ENCODE results near the gene MN1. TPM values are rescaled to one million over a fixed set of nuclear protein-coding genes. Genes with fewer than 3 reads are reported as not detected.

MN1 gene
- polyA plus RNA-seq, 4 donors: 0.81 to 2.6 (median 2.1) TPM; not detected in 1

- no peak for FAIRE-seq
- H3K27ac ChIP-seq (ENCODE audit: low read depth in 1 of 3, low read length in 2 of 3): no peak overlapping the region
These were observed 67.5 kb downstream of the MN1 start for GRCh38 chr22:27734066-27734465.

DNA sequence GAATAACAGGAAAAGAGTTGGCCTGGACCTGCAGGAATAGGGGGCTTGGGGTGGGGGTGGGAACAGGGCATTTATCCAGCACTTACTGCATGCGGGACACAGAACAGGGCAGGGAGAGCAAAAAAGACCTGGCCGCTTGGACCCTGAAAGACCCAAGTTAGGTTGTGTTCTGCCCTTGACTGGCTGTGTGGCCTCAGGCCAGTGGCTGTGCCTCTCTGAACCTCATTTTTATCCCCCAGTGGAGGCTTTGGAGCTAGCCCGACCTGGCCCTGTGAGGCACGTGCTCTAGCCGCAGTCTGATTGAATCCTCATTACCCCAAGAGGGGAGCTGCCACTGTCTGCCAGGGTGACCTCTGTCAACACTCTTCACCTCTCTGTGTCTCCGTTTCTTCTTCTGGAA is 68.7 kb downstream of the MN1 start:
- WGBS, 3 donors: 85 to 88% (median 86%) methylated on average over 6 of the region's 6 CpGs
- no peak for DNase-seq
- FAIRE-seq: no peak
- Histone ChIP-seq H3K4me1 (ENCODE audit: control insufficient read depth in 3 of 3, insufficient read depth in 2 of 3, low read depth in 1 of 3, low read length in 2 of 3) (peaks cover 0 to 12% (median 0%) of the 10 kb centered on the region in 3 donors), H3K36me3 (ENCODE audit: control insufficient read depth in 3 of 3, insufficient read depth in 2 of 3, low read depth in 1 of 3, low read length in 3 of 3) (no peaks in the 10 kb centered on the region), H3K27ac (ENCODE audit: low read depth in 1 of 3, low read length in 2 of 3) (no peak overlapping the region), H3K9me3 (ENCODE audit: control insufficient read depth in 2 of 2, insufficient read depth in 1 of 2, low read depth in 1 of 2, low read length in 1 of 2) (peaks cover 0 to 3% of the 10 kb centered on the region in 2 donors), H3K4me3 (ENCODE audit: low read depth in 1 of 3, low read length in 3 of 3) (no peak overlapping the region), H3K27me3 (ENCODE audit: control insufficient read depth in 3 of 3, insufficient read depth in 3 of 3, low read length in 3 of 3) (no peaks in the 10 kb centered on the region)

More at GRCh38 chr22:27734066-27734465, 67.5 kb downstream of the MN1 start:
- no peak for DNase-seq
- peaks cover 0 to 4% (median 0%) of the 10 kb centered on the region in 3 donors for H3K4me1 ChIP-seq (ENCODE audit: control insufficient read depth in 3 of 3, insufficient read depth in 2 of 3, low read depth in 1 of 3, low read length in 2 of 3)
- no peaks in the 10 kb centered on the region for H3K27me3 ChIP-seq (ENCODE audit: control insufficient read depth in 3 of 3, insufficient read depth in 3 of 3, low read length in 3 of 3)
- peaks cover 0 to 4% of the 10 kb centered on the region in 2 donors for H3K9me3 ChIP-seq (ENCODE audit: control insufficient read depth in 2 of 2, insufficient read depth in 1 of 2, low read depth in 1 of 2, low read length in 1 of 2)
- no peak overlapping the region for H3K4me3 ChIP-seq (ENCODE audit: low read depth in 1 of 3, low read length in 3 of 3)
- no peaks in the 10 kb centered on the region for H3K36me3 ChIP-seq (ENCODE audit: control insufficient read depth in 3 of 3, insufficient read depth in 2 of 3, low read depth in 1 of 3, low read length in 3 of 3)
- WGBS, 3 donors: 75 to 88% (median 81%) methylated on average over 4 of the region's 4 CpGs

GRCh38 chr22:27732391-27732790 is 69.2 kb downstream of the MN1 start:
- DNase-seq: no peak
- 57 to 78% (median 64%) methylated on average over 2 of the region's 2 CpGs for whole genome bisulfite sequencing, 3 donors
- no peaks in the 10 kb centered on the region for H3K27me3 ChIP-seq (ENCODE audit: control insufficient read depth in 3 of 3, insufficient read depth in 3 of 3, low read length in 3 of 3)
- no peak overlapping the region for H3K4me3 ChIP-seq (ENCODE audit: low read depth in 1 of 3, low read length in 3 of 3)
- H3K36me3 ChIP-seq (ENCODE audit: control insufficient read depth in 3 of 3, insufficient read depth in 2 of 3, low read depth in 1 of 3, low read length in 3 of 3): no peaks in the 10 kb centered on the region
- H3K9me3 ChIP-seq (ENCODE audit: control insufficient read depth in 2 of 2, insufficient read depth in 1 of 2, low read depth in 1 of 2, low read length in 1 of 2): no peaks in the 10 kb centered on the region
- peaks cover 0 to 17% (median 0%) of the 10 kb centered on the region in 3 donors for H3K4me1 ChIP-seq (ENCODE audit: control insufficient read depth in 3 of 3, insufficient read depth in 2 of 3, low read depth in 1 of 3, low read length in 2 of 3)
- no peak overlapping the region for H3K27ac ChIP-seq (ENCODE audit: low read depth in 1 of 3, low read length in 2 of 3)
- no peak for FAIRE-seq

- no peaks in the 10 kb centered on the region for H3K27me3 ChIP-seq (ENCODE audit: control insufficient read depth in 3 of 3, insufficient read depth in 3 of 3, low read length in 3 of 3)
- H3K9me3 ChIP-seq (ENCODE audit: control insufficient read depth in 2 of 2, insufficient read depth in 1 of 2, low read depth in 1 of 2, low read length in 1 of 2): no peaks in the 10 kb centered on the region
- H3K36me3 ChIP-seq (ENCODE audit: control insufficient read depth in 3 of 3, insufficient read depth in 2 of 3, low read depth in 1 of 3, low read length in 3 of 3): no peaks in the 10 kb centered on the region
- no peak overlapping the region for H3K27ac ChIP-seq (ENCODE audit: low read depth in 1 of 3, low read length in 2 of 3)
- no peak for DNase-seq
- WGBS, 3 donors: 67 to 86% (median 78%) methylated on average over 3 of the region's 3 CpGs
- H3K4me3 ChIP-seq (ENCODE audit: low read depth in 1 of 3, low read length in 3 of 3): no peak overlapping the region
- no peak for FAIRE-seq
- peaks cover 0 to 24% (median 0%) of the 10 kb centered on the region in 3 donors for H3K4me1 ChIP-seq (ENCODE audit: control insufficient read depth in 3 of 3, insufficient read depth in 2 of 3, low read depth in 1 of 3, low read length in 2 of 3)
These were observed 69.9 kb downstream of the MN1 start for GRCh38 chr22:27731621-27732020.

GRCh38 chr22:27730641-27731433 is 70.7 kb downstream of the MN1 start:
- Histone ChIP-seq H3K27ac (ENCODE audit: low read depth in 1 of 3, low read length in 2 of 3) (no peak overlapping the region), H3K27me3 (ENCODE audit: control insufficient read depth in 3 of 3, insufficient read depth in 3 of 3, low read length in 3 of 3) (no peaks in the 10 kb centered on the region), H3K36me3 (ENCODE audit: control insufficient read depth in 3 of 3, insufficient read depth in 2 of 3, low read depth in 1 of 3, low read length in 3 of 3) (no peaks in the 10 kb centered on the region), H3K4me3 (ENCODE audit: low read depth in 1 of 3, low read length in 3 of 3) (no peak overlapping the region), H3K9me3 (ENCODE audit: control insufficient read depth in 2 of 2, insufficient read depth in 1 of 2, low read depth in 1 of 2, low read length in 1 of 2) (no peaks in the 10 kb centered on the region), H3K4me1 (ENCODE audit: control insufficient read depth in 3 of 3, insufficient read depth in 2 of 3, low read depth in 1 of 3, low read length in 2 of 3) (peaks cover 0 to 31% (median 0%) of the 10 kb centered on the region in 3 donors)
- 89 to 92% (median 89%) methylated on average over 9 of the region's 9 CpGs for WGBS, 3 donors
- DNase-seq: no peak
- no peak for FAIRE-seq

GRCh38 chr22:27729246-27729645 is 72.3 kb downstream of the MN1 start:
- H3K27me3 ChIP-seq (ENCODE audit: control insufficient read depth in 3 of 3, insufficient read depth in 3 of 3, low read length in 3 of 3): no peaks in the 10 kb centered on the region
- FAIRE-seq (no peak), DNase-seq (no peak)
- 84 to 94% (median 87%) methylated on average over 4 of the region's 4 CpGs for WGBS, 3 donors
- H3K9me3 ChIP-seq (ENCODE audit: control insufficient read depth in 2 of 2, insufficient read depth in 1 of 2, low read depth in 1 of 2, low read length in 1 of 2): no peaks in the 10 kb centered on the region
- no peak overlapping the region for H3K4me3 ChIP-seq (ENCODE audit: low read depth in 1 of 3, low read length in 3 of 3)
- no peaks in the 10 kb centered on the region for H3K36me3 ChIP-seq (ENCODE audit: control insufficient read depth in 3 of 3, insufficient read depth in 2 of 3, low read depth in 1 of 3, low read length in 3 of 3)
- no peak overlapping the region for H3K27ac ChIP-seq (ENCODE audit: low read depth in 1 of 3, low read length in 2 of 3)
- H3K4me1 ChIP-seq (ENCODE audit: control insufficient read depth in 3 of 3, insufficient read depth in 2 of 3, low read depth in 1 of 3, low read length in 2 of 3): peaks cover 0 to 33% (median 0%) of the 10 kb centered on the region in 3 donors

GRCh38 chr22:27727673-27728451 is 73.7 kb downstream of the MN1 start:
- no peaks in the 10 kb centered on the region for H3K27me3 ChIP-seq (ENCODE audit: control insufficient read depth in 3 of 3, insufficient read depth in 3 of 3, low read length in 3 of 3)
- WGBS, 3 donors: 79 to 89% (median 79%) methylated on average over 4 of the region's 4 CpGs

DNA sequence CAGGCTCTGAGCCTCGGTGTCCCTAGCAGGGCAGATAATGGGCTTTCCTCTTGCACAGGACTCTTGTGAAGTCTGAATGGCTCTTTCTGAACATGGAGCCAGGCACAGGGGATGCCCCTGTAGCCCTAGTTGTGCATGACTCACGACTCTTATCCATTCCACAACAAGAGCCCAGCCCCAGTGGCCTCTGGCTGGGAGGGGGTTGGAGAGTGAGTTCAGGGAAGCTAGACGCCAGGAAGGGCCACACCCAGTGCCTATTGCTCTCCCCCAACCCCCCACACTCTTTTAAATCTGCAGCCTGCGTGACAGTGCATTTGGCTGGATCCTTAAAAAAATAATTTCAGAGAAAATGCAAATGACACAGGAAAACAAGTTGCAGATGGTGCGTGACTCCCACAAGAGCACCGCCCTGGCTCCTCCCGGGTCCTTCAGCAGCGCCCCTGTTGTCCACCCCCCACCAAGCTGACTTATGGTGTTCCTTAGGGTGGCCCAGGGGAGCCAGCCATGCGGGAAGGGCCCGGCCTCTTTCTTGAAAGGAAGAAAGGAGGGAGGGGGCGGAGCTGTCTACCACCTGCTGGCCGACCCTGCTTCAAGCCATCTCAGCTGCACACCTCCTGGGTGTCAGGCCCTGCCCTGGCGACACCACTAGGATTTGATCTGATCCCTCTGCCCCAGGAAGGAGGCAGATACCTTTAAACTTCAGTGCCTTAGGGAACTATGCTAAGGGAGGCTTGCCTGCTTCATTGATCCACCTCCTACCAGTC is 74.7 kb downstream of the MN1 start:
- FAIRE-seq: no peak
- Histone ChIP-seq H3K27ac (ENCODE audit: low read depth in 1 of 3, low read length in 2 of 3) (peak overlapping the region in 2 of 3 donors; percentile 36 to 78), H3K4me3 (ENCODE audit: low read depth in 1 of 3, low read length in 3 of 3) (no peak overlapping the region), H3K9me3 (ENCODE audit: control insufficient read depth in 2 of 2, insufficient read depth in 1 of 2, low read depth in 1 of 2, low read length in 1 of 2) (no peaks in the 10 kb centered on the region), H3K27me3 (ENCODE audit: control insufficient read depth in 3 of 3, insufficient read depth in 3 of 3, low read length in 3 of 3) (no peaks in the 10 kb centered on the region), H3K36me3 (ENCODE audit: control insufficient read depth in 3 of 3, insufficient read depth in 2 of 3, low read depth in 1 of 3, low read length in 3 of 3) (no peaks in the 10 kb centered on the region), H3K4me1 (ENCODE audit: control insufficient read depth in 3 of 3, insufficient read depth in 2 of 3, low read depth in 1 of 3, low read length in 2 of 3) (peaks cover 0 to 33% (median 0%) of the 10 kb centered on the region in 3 donors)
- DNase-seq: peak; percentile 42 to 85
- 11 to 32% (median 23%) methylated on average over 12 to 13 of the region's 13 CpGs for WGBS, 3 donors

More at GRCh38 chr22:27727673-27728451, 73.7 kb downstream of the MN1 start:
- H3K9me3 ChIP-seq (ENCODE audit: control insufficient read depth in 2 of 2, insufficient read depth in 1 of 2, low read depth in 1 of 2, low read length in 1 of 2): no peaks in the 10 kb centered on the region
- FAIRE-seq (no peak), DNase-seq (no peak)
- peak overlapping the region in 1 of 3 donors; percentile 36 for H3K27ac ChIP-seq (ENCODE audit: low read depth in 1 of 3, low read length in 2 of 3)
- no peak overlapping the region for H3K4me3 ChIP-seq (ENCODE audit: low read depth in 1 of 3, low read length in 3 of 3)
- H3K4me1 ChIP-seq (ENCODE audit: control insufficient read depth in 3 of 3, insufficient read depth in 2 of 3, low read depth in 1 of 3, low read length in 2 of 3): peaks cover 0 to 33% (median 0%) of the 10 kb centered on the region in 3 donors
- H3K36me3 ChIP-seq (ENCODE audit: control insufficient read depth in 3 of 3, insufficient read depth in 2 of 3, low read depth in 1 of 3, low read length in 3 of 3): no peaks in the 10 kb centered on the region
